NCI-H2171 treated with DMSO at 0.1 percent for 48 hours (cell line): ENCODE data around the gene ZNF580.

Experiments
- DNase-seq: peaks from one replicate; lab custom pipeline; 2025; lab: John Stamatoyannopoulos, UW

The ZNF580 gene, protein sequence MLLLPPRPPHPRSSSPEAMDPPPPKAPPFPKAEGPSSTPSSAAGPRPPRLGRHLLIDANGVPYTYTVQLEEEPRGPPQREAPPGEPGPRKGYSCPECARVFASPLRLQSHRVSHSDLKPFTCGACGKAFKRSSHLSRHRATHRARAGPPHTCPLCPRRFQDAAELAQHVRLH

DNA sequence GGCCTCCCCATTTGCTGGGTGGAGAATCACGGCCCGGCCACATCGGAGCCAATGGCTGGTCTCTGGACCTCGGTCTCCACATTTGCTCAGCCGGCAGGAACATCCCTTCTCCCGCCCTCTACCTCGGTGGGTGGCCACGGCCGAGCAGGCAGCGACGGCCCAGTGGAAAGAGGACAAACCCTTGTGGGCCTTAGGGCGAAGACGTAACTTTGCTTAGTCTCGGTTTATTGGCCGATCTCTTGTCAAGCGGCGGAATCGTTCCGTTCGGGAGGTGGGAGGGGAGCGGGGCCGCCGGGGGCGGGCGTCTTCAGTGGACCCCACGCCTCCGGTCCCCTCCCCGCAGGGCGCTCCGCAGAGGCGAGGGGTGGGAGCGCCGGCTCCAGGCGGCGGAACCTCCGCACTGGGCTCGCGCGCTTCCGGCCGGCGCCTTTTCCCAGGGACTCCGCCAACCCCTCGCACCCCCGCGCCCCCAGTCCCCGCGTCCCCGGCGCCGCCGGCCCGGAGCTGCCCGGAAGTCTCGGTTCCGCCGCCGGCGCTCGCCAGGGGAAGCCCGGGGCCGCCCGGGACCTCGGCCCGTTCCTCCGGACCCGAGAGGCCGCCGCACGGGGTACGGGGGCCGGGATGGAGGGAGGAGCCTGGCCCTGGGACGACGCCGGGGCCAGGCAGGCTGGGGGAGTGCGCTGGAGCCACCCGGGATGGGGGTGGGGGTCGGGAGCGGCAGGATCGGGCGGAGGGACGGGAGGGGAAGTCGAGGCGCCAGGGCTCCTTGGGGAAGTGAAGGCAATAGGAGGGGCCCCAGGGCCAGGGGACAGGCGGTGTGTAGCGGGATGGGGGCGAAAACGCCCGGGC lies at the start of gene ZNF580:
Gene ZNF580 (plus strand): TSS at position 426 of the 849 bp plus-strand sequence. CDS start 1,507 bp downstream, outside the sequence.
- DNase-seq = peak; percentile 69

DNA sequence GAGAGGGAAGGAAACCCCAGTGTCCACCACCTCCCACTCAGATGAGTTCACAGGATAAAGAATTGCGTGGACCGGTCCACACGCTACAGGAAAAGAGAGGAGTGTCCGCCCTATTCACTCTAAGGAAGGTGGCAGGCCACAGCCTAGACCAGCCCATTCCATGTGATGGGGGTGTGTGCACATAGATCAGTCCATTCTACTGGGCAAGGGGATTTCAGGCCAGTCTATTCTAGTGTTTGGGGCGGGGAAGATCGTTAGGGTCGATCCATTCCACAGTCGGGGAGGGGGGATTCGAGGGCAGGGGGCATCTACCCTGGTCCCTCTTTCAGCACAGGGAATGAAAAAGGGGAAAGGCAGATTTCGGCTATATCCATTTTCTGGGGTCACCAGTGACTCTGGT lies 49.2 kb upstream of the ZNF580 start:
- no peak for DNase-seq

DNA sequence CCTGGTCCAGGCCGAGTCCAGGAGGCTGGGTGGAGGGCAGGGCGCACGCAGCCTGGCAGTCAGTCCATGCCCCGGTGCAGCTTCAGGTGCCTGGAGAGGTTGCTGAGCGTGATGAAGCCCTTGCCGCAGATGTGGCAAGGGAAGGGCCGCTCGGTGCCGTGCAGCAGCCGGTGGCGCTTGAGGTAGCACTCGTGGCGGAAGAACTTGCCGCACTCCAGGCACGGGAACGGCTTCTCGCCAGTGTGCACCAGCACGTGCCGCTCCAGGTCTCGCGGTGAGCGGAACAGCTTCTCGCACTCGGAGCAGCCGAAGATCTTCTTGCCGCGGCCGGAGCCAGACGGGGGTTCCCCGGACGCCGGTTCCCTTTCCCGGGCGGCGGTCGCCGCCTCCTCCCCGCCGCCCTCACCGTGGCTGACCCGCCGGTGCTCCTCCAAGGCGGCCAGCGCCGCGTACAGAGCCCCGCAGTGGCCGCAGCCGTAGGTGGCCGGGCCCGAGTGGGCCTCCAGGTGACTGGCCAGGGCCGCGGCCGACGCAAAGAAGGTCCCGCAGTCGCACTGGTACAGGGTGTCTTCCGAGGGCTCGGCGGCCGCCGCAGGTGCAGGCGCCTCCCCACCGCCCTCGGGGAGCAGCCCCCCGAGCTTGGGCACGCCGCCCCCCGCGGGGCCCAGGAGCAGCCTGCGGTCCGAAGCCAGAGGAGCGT lies 48.3 kb upstream of the ZNF580 start:
- no peak for DNase-seq

DNA sequence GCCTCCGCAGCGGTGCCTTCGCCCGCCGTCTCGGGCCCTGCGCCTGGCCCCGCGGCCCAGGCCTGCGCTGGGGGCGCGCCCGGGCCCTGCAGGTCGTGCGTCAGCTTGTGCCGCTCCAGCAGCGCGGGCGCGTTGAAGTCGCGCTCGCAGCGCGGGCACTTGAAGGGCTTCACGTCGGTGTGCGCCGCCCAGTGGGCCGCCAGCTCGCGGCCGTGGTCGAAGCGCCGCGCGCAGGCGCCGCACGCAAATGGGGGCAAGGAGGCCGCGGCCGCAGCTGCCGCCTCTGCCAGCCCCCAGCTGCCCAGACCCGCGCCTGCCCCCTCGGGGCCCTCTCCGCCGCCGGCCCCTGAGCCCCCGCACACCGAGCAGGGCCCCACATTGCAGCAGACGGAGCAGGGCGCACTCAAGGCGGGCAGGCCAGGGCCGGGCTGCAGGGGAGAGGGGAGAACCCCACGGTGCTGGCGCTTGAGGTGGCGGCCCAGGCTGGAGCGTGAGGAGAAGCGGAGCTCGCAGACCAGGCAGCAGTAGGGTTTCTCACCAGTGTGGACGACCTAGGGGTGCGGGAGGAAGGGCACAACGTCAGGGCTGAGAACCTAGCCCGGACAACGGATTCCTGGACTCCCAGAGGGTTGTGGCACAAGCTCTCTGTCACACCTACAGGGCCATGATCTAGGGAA lies 47.6 kb upstream of the ZNF580 start:
- DNase-seq = no peak

DNA sequence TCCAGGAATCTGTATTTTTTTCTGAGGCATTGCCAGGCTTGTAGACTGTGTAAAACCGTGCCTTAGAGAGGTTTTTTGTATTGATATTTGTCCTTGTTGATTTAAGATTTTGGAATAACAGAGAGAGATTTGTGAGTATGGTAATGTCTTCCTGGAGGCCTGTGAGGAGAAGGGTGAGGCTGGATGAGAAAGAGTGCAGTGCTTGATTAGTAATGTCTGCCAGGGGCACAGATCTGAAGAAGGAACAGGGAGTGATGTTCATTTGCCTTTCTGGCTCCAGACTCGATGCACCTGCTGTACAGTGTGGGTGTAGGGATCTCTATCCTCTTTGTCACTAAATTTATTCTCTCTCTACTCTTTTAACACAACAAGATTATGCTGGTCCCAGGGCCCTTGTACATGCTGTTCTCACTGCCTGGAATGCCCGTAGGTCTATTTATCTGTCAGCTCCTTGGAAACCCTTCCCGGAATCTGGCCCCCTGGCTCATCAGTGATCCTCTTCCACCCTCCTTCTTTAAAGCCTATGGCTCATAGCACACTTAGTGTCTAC lies 45.7 kb upstream of the ZNF580 start:
- DNase-seq = no peak

DNA sequence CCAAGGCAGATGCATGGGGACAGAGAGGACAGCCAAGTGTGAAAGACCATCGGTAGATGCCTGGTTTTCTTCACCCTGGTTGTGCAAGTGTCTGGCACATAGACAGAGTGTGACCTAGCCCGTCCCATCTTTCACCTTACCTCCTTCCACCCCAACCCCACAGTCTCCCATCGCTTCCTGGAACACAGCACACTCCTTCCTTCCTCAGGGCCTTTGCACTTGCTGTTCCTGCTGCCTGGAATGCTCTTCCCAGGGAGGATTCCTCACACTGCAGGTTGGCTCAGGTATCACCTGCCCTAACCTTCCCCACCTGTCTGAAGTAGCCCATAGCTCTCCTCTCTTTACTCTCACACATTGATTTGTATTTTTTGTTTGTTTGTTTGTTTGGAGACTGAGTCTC lies 44.5 kb upstream of the ZNF580 start:
- DNase-seq = no peak

DNA sequence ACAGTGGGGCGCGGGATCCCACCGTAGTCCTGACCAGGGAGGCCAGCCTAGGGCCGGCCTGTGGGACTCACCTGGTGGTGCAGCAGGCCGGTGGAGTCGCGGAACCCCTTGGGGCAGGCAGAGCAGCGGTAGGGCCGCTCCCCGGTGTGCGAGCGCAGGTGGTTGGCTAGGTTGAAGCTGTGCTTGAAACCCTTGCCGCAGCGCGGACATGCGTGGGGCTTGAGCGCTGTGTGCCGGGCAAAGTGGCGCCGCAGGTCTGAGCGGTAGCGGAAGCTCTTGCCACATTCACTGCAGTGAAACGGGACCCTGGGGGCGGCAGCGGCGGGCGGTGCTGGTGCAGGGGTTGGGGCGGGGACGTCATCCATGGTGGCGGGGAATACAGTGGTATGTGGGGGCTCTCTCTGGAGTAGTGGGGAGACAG lies 43.3 kb upstream of the ZNF580 start:
- DNase-seq = no peak

DNA sequence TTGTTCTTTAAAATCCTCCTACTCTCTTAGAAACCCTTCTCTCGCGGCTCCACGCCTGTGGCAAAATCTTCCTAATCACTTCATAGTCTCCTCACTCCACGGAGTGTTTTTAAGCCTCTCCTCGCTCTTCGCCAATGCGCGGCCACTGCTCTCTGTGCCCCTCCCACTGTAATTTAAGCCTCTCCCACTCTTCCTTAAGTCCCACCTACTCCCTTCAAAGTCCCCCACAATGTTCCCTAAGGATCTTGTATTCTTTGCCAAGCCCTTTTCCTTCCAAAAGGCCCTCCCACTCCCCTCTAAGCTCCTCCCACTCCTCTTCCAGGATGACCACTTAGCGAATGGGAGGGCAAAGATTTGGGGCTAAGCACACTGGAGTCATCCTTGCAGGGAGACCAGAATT lies 42.8 kb upstream of the ZNF580 start:
- DNase-seq = no peak

DNA sequence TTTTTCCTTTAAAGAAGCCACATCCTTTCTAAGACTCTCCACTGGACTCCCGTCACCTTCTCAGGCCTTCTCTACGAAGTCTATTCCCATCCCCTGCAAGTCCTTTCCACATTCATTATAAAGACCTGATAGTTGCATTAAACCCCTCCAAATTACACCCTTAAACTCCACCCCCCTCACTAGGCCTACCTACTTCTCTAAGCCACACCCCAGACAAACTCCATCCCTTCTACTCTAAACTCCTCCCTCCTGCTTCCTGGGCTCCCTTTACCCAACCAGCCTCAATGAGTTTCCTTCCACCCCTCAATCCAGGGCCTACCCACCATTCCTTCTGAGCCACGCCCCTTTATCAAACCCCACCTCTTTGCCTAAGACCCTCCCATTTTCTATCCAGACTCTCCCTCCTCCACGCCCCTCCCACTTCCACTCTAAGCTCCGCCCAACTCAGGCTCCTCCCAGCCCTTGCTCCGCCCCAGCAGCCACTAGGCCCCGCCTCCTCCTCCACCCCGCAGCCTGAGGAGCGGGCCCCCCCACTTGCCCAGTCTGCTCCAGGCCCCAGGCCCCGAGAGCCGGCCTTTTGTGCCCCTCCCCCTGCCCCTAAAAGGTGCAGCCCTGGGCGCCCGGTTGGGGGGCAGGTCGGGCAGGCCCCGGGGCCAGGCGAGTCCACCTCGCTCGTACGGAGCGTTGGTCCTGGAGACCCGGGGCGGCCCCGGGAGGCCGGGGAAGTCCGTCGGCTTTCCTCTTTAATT lies 41.9 kb upstream of the ZNF580 start:
- DNase-seq = peak; percentile 93

DNA sequence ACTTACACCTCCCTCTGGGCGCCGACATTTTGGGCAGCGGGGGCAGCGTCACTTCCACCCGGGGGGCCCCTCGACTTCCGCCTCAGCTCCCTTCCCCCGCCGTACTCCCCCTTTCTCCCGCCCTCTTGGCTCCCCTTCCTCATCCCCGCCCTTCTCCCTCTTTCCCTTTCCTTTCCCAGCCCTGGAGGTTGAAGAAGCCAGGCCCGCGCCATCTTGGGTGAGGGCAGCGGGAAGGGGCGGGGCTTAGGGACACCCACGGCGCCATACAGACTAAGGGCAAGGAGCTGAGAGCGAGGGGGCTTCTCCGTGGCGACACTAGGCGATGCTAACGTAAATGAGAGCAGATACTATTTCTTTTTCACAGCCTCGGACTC lies 41.3 kb upstream of the ZNF580 start, which contains the start of gene FIZ1:
Gene FIZ1 (minus strand): TSS at position 50 of the 374 bp plus-strand sequence. CDS start 1,652 bp downstream, outside the sequence.
- DNase-seq = peak; percentile 98

DNA sequence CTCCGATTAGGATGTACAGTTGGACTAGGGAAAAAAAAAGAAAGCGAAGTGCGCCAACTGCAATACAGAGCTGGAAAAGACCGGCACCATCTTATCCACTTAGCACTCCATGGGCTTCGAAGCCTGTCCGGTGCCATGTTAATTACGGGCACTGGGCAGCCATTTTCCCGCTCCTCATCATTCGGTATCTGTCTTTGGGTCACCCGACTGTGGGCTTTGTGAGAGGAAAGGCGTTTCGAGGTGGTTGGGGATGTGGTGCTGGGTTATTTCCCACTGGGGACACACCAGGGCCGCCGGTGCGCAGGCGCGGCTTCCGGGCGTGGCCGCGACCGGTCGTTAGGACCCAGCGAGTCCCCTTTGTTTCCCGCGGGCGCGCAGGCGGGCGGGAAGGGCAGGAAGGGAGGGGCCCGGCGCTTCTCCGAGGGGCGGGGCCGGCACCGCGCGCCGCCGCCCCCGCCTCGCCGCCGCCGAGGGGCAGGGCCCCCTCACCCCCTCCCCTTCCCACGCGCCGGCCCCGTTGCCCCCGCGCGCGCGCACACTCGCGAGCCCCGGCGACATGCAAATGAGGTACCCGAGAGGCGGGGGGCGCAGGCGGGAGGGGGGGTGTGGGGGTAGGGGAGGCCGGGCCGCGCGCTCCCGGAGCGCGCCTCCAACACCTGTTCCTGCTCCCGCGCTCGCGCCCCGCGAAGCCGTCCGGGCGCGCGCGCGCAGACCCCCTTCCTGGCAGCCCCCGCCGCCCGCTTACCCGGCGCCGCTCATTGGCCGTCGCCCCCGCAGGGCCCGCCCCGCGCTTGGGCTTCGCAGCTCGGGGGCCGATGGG lies 40.8 kb upstream of the ZNF580 start, which contains the start of gene ZNF524:
Gene ZNF524 (plus strand): TSS at position 447 of the 820 bp plus-strand sequence. CDS start 1,825 bp downstream, outside the sequence.
- peak; percentile 97 for DNase-seq

DNA sequence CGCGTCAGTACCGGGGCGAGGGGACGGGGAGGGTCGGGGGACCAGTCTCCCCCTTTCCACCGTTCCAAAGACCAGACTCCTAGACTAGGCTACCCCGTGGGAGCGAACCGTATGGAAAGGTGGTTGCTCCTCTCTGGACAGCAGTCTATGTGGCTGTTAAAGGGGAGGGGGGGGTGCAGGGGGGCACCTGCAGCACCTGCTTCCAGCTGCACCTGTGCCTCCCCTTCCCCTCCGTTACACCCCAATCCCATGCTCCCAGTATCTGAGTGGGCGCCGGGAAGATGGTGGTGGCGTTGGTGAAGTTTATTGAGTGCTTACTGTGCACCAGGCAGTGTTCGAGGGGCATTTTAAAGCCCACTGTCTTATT lies 40.2 kb upstream of the ZNF580 start:
- DNase-seq = no peak

DNA sequence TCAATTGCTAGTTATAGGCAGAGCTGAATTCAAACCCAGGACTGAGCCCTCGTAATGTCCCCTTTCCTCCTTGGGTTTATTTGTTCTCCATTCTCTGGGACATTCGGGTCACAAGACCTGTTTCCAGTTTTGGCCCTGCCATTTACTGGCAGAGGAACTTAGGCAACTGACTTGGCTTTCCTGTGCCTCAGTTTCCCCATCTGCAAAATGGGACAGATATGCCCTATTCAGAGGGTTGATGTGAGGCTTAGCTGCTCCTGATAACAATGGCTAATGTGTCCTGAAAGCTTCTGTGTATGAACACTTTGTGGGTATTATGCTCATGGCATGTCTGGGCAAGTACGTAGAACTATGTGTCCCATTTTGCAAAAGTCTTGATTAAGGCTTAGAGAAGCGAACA lies 39.7 kb upstream of the ZNF580 start:
- DNase-seq = no peak

DNA sequence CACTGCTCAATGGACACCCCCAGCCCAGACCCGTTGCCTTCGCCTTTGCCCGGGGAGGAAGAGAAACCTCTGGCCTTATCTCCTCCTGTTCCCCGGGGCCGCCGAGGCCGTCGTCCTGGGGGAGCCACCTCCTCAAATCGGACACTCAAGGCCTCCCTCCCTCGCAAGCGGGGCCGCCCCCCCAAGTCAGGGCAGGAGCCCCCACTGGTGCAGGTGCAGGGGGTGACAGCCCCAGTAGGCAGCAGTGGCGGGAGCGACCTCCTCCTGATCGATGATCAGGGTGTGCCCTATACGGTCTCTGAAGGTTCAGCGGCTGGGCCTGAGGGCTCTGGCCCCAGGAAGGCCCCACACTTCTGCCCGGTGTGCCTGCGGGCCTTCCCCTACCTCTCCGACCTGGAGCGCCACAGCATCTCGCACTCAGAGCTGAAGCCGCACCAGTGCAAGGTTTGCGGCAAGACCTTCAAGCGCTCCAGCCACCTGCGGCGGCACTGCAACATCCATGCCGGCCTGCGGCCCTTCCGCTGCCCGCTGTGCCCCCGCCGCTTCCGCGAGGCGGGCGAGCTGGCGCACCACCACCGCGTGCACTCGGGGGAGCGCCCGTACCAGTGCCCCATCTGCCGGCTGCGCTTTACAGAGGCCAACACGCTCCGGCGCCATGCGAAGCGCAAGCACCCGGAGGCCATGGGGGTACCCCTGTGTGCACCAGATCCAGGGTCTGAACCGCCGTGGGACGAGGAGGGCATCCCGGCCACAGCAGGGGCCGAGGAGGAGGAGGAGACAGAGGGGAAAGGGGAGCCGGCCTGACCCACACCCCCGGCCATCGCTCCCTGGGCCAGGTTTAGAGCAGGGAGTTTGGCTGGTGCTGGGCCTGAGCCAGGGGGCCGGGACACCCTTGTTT lies 38.4 kb upstream of the ZNF580 start:
- DNase-seq = no peak

DNA sequence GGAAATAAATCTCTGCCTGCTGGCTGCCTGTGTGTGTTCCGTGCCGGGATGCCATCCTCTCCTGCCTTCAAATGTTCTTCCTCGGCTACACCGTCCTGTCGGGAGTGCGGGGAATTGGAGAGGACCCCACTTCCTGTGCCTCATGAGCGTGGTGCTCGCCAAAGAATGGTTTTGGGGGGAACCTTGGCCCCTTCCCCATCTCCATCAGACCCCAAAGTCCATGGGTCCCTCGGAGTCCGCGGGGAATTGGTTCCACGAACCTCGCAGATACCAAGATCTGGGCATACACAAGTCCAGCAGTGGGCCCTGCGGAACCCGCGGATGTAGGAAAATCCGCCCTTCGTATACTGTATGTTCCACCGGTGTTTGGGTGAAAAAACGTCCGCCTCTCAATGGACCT lies 37.7 kb upstream of the ZNF580 start:
- no peak for DNase-seq

DNA sequence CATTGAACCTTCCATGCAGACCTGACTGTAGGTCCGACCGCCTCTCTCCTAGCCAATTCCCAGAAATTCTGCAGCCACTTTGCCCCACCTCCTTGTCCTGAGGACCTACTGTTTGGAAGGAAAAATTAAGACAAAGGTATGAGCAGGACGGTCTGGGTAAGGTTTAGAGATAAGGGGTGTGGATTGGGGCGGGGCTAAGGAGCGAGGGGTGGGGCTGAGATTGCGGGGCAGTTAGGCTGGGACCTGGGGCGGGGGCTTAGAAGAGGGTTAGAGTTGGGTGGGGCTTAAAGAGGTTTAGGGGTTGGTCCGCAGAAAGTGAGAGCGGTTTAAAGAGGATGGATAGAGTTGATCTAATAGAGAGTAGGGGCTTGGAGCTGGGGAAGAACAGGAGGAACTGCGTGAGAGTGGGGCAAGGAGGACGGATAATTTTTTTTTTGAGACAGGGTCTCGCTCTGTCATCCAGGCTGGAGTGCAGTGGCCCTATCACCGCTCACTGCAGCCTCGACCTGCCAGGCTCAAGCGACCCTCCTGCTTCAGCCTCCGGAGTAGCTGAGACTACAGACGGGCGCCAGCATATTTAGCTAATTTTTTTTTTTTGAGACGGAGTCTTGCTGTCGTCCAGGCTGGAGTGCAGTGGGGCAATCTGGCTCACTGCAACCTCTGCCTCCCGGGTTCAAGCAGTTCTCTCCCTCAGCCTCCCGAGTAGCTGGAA lies 37.1 kb upstream of the ZNF580 start:
- no peak for DNase-seq

DNA sequence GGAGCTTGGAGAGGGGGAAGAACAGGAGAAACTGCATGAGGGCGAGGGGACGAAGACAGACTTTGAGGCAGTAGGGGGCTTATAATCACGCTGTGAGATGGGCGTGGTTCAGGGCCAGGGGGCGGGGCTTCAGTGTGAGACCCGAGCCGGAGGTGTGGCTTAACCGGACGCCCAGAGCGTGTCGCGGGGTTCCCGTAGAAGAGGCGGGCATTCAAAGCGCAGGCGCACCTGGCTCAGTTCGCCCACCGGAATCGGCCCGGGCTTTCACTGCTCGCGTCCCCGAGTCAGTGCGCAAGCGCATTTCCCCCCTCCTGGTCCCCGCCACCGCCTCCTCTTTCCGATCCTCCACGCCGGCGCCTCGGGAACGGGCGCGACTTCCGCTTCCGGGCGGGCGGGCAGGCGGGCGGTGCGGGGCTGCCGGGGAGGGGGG lies 35.6 kb upstream of the ZNF580 start:
- peak; percentile 97 for DNase-seq

DNA sequence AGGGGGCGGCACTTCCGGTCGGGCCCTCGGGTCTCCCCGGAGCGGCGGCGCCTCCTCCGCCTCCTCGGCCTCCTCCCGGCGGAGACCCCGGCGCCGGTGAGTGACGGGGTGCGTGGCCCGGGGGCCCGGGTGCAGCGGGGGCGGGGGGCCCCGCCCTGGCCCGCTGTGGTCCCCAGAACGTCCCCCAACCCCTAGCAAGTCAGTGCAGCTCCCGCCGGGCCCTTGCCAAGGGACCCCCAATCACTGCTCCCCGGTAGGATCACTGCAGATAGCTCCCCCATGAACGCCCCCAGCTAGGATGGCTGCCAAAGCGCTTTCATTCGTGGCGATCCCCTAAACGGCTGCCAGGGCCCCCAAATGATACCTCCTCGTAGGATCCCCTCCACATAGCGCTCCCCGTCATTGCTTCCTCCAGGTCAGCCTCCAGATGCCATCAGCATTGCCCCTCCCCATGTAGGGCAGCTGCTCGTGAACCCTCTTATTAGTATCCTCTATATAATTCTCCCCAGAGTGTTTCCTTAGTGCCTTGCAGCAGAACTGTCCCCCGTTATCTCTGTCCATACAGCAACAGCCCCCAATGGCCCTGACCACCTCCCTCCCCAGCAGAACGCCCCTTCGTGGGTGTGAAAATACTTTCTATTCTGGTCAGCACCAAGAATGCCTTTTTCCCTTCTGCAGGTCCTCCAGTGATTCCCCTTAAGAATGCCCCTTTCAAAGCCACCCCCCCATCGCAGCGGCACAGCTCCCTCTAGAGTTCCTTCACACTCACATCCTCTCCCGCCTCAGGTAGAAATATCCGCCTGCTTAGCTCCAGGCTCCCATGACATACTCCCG lies 34.9 kb upstream of the ZNF580 start, which contains the start of gene ZNF865:
Gene ZNF865 (plus strand): TSS at position 11 of the 834 bp plus-strand sequence. CDS start 7,972 bp downstream, outside the sequence.
- peak; percentile 82 for DNase-seq
